MM.1S (cell line): Measurements from ENCODE around the gene AFAP1.

Experiments
- DNase-seq: peaks from one replicate; pipeline ENCODE4 v3.0.0-alpha.2; 2015
- H2AFZ ChIP-seq: fragments of 300-600 bp; sonication (generic); 2 replicates; pipeline ENCODE4 v1.6.0; 2016; ENCODE audit warnings: antibody characterized with exemption, low read length
- H3F3A ChIP-seq: fragments of 300-600 bp; sonication (generic); 2 replicates; pipeline ENCODE4 v1.6.1; 2016; ENCODE audit warnings: mild to moderate bottlenecking, antibody characterized with exemption, low read length, moderate library complexity, mixed read lengths; ENCODE audit not compliant: insufficient read depth
- H3K27ac ChIP-seq: fragments of 300-600 bp; sonication (generic); 2 replicates; pipeline ENCODE4 v1.5.1; 2016; ENCODE audit warnings: mild to moderate bottlenecking, low read length
- H3K27me3 ChIP-seq: fragments of 300-600 bp; sonication (generic); replicated peaks from 2 replicates; pipeline ENCODE4 v1.6.0; 2016; ENCODE audit warnings: low read length; ENCODE audit not compliant: insufficient read depth
- H3K36me3 ChIP-seq: fragments of 300-600 bp; sonication (generic); replicated peaks from 2 replicates; pipeline ENCODE4 v1.6.1; 2016; ENCODE audit warnings: mild to moderate bottlenecking, low read length, mixed read lengths; ENCODE audit not compliant: insufficient read depth
- H3K4me1 ChIP-seq: fragments of 300-600 bp; sonication (generic); 2 replicates; pipeline ENCODE4 v1.6.1; 2016; ENCODE audit warnings: low read length, mixed read lengths
- H3K4me2 ChIP-seq: fragments of 300-600 bp; sonication (generic); 2 replicates; pipeline ENCODE4 v1.6.0; 2016; ENCODE audit warnings: low read depth, low read length
- H3K4me3 ChIP-seq: fragments of 300-600 bp; sonication (generic); 2 replicates; pipeline ENCODE4 v1.5.1; 2016; ENCODE audit warnings: low read length, mixed read lengths
- H3K79me2 ChIP-seq: fragments of 300-600 bp; sonication (generic); 2 replicates; pipeline ENCODE4 v1.6.1; 2016; ENCODE audit warnings: mixed run types, low read length, mixed read lengths
- H3K9ac ChIP-seq: fragments of 300-600 bp; sonication (generic); 2 replicates; pipeline ENCODE4 v1.6.1; 2016; ENCODE audit warnings: low read length, mixed read lengths
- H3K9me2 ChIP-seq: fragments of 300-600 bp; sonication (generic); replicated peaks from 2 replicates; pipeline ENCODE4 v1.6.1; 2016; ENCODE audit warnings: mild to moderate bottlenecking, low read length, mixed read lengths; ENCODE audit not compliant: insufficient read depth
- H3K9me3 ChIP-seq: fragments of 300-600 bp; sonication (generic); replicated peaks from 2 replicates; pipeline ENCODE4 v1.6.1; 2016; ENCODE audit warnings: mild to moderate bottlenecking, low read length, mixed read lengths; ENCODE audit not compliant: insufficient read depth
- H4K20me1 ChIP-seq: fragments of 300-600 bp; sonication (generic); 2 replicates; pipeline ENCODE4 v1.6.1; 2016; ENCODE audit warnings: mild to moderate bottlenecking, low read length, moderate library complexity, mixed read lengths; ENCODE audit not compliant: insufficient read depth
- CTCF ChIP-seq: fragments of 300-600 bp; sonication (generic); IDR thresholded peaks from 2 replicates; pipeline ENCODE4 v1.5.1; 2016; ENCODE audit warnings: antibody characterized with exemption, low read length, mixed read lengths
- EZH2 ChIP-seq: fragments of 300-600 bp; sonication (generic); optimal IDR thresholded peaks from 2 replicates; pipeline ENCODE3; 2017; ENCODE audit warnings: low read depth, mild to moderate bottlenecking, antibody characterized with exemption, low read length, mixed read lengths
- EZH2phosphoT487 ChIP-seq: fragments of 300-600 bp; sonication (generic); IDR thresholded peaks from 2 replicates; pipeline ENCODE4 v1.6.1; 2018; ENCODE audit warnings: antibody characterized with exemption, low read length

The AFAP1 gene

GRCh38 chr4:7717161-7717560, 222.5 kb downstream of the AFAP1 start:
- no peak for DNase-seq
- Histone ChIP-seq H3K36me3 (no peaks in the 10 kb centered on the region), H3K9me2 (no peaks in the 10 kb centered on the region), H4K20me1 (no peaks in the 10 kb centered on the region), H3K79me2 (no peaks in the 10 kb centered on the region), H3K27ac (no peak overlapping the region), H3F3A (no peaks in the 10 kb centered on the region), H3K4me2 (no peak overlapping the region), H3K9me3 (no peaks in the 10 kb centered on the region), H2AFZ (no peak overlapping the region), H3K4me1 (no peaks in the 10 kb centered on the region), H3K27me3 (peaks cover 100% of the 10 kb centered on the region), H3K9ac (no peak overlapping the region), H3K4me3 (no peak overlapping the region)
- TF ChIP-seq EZH2phosphoT487: no peak
- no peak for TF ChIP-seq CTCF
- no peak for TF ChIP-seq EZH2

GRCh38 chr4:7716010-7716721, 223.5 kb downstream of the AFAP1 start:
- H3F3A ChIP-seq: no peaks in the 10 kb centered on the region
- no peaks in the 10 kb centered on the region for H3K9me2 ChIP-seq
- no peaks in the 10 kb centered on the region for H3K9me3 ChIP-seq
- H3K9ac ChIP-seq: no peak overlapping the region
- no peaks in the 10 kb centered on the region for H3K79me2 ChIP-seq
- no peaks in the 10 kb centered on the region for H4K20me1 ChIP-seq
- H3K4me3 ChIP-seq: no peak overlapping the region
- no peak overlapping the region for H3K27ac ChIP-seq
- H3K36me3 ChIP-seq: no peaks in the 10 kb centered on the region
- H3K4me2 ChIP-seq: no peak overlapping the region
- no peak for DNase-seq
- TF ChIP-seq EZH2phosphoT487 (no peak), EZH2 (no peak), CTCF (no peak)
- H3K27me3 ChIP-seq: peaks cover 100% of the 10 kb centered on the region
- no peaks in the 10 kb centered on the region for H3K4me1 ChIP-seq
- H2AFZ ChIP-seq: no peak overlapping the region

GRCh38 chr4:7715271-7716009, 224.2 kb downstream of the AFAP1 start:
- Histone ChIP-seq H3K4me2 (no peak overlapping the region), H3F3A (no peaks in the 10 kb centered on the region), H3K27me3 (peaks cover 100% of the 10 kb centered on the region), H2AFZ (no peak overlapping the region), H3K9me3 (no peaks in the 10 kb centered on the region), H3K9me2 (no peaks in the 10 kb centered on the region), H3K27ac (no peak overlapping the region), H3K36me3 (no peaks in the 10 kb centered on the region), H4K20me1 (no peaks in the 10 kb centered on the region), H3K4me1 (no peaks in the 10 kb centered on the region), H3K4me3 (no peak overlapping the region), H3K9ac (no peak overlapping the region), H3K79me2 (no peaks in the 10 kb centered on the region)
- TF ChIP-seq EZH2 (no peak), CTCF (no peak), EZH2phosphoT487 (no peak)
- no peak for DNase-seq
